IMR-90 (cell line): Measurements from ENCODE around the gene LRFN2.

Experiments
- BHLHE40 ChIP-seq: fragments of 150-350 bp; IDR thresholded peaks from 2 replicates; pipeline ENCODE4 v1.6.1; 2016; ENCODE audit warnings: mild to moderate bottlenecking, low read depth, low read length
- CEBPB ChIP-seq: IDR thresholded peaks from 2 replicates; pipeline ENCODE4 v1.6.1; 2012; ENCODE audit warnings: low read depth, low read length, improper control_type of control experiment
- FOS ChIP-seq: fragments of 150-350 bp; IDR thresholded peaks from 2 replicates; pipeline ENCODE4 v1.6.1; 2016; ENCODE audit warnings: low read depth, low read length
- MAFK ChIP-seq: IDR thresholded peaks from 2 replicates; pipeline ENCODE4 v1.6.1; 2012; ENCODE audit warnings: low read depth, low read length, improper control_type of control experiment
- MAZ ChIP-seq: IDR thresholded peaks from 2 replicates; pipeline ENCODE4 v1.6.1; 2012; ENCODE audit warnings: low read depth, mild to moderate bottlenecking, low read length, improper control_type of control experiment, moderate library complexity, borderline replicate concordance
- MXI1 ChIP-seq: IDR thresholded peaks from 2 replicates; pipeline ENCODE4 v1.6.1; 2012; ENCODE audit warnings: low read depth, mild to moderate bottlenecking, low read length, moderate library complexity, borderline replicate concordance
- POLR2A ChIP-seq: IDR thresholded peaks from 2 replicates; pipeline ENCODE4 v1.6.1; 2012; ENCODE audit warnings: mild to moderate bottlenecking, low read depth, low read length
- RAD21 ChIP-seq: IDR thresholded peaks from 2 replicates; pipeline ENCODE4 v1.6.1; 2012; ENCODE audit warnings: low read length, improper control_type of control experiment
- RCOR1 ChIP-seq: IDR thresholded peaks from 2 replicates; pipeline ENCODE4 v1.6.1; 2012; ENCODE audit warnings: mild to moderate bottlenecking, low read length, improper control_type of control experiment; ENCODE audit not compliant: insufficient replicate concordance
- RFX5 ChIP-seq: IDR thresholded peaks from 2 replicates; pipeline ENCODE4 v1.8.0; 2012; ENCODE audit warnings: low read depth, mild to moderate bottlenecking, low read length, moderate library complexity
- SMC3 ChIP-seq: fragments of 150-350 bp; IDR thresholded peaks from 2 replicates; pipeline ENCODE4 v1.6.1; 2016; ENCODE audit warnings: low read depth, mild to moderate bottlenecking, antibody characterized with exemption, low read length, moderate library complexity
- TF ChIP-seq, protein P1 (sequence below): conservative IDR thresholded peaks from 2 replicates; pipeline ENCODE4 v1.5.1; 2012; ENCODE audit warnings: mild to moderate bottlenecking, low read depth, low read length, improper control_type of control experiment
- TF ChIP-seq, protein P2 (sequence below): fragments of 150-350 bp; IDR thresholded peaks from 2 replicates; pipeline ENCODE4 v1.6.1; 2017; ENCODE audit warnings: mild to moderate bottlenecking, antibody characterized with exemption, low read length, low read depth

GRCh38 chr6:40400738-40401137 lies 186.4 kb downstream of the LRFN2 start:
- TF ChIP-seq MAFK (no peak), MXI1 (no peak), CEBPB (no peak), POLR2A (no peak), RAD21 (no peak), RFX5 (no peak), MAZ (no peak), RCOR1 (no peak), BHLHE40 (no peak), SMC3 (no peak), FOS (no peak)
- TF ChIP-seq, protein P1, sequence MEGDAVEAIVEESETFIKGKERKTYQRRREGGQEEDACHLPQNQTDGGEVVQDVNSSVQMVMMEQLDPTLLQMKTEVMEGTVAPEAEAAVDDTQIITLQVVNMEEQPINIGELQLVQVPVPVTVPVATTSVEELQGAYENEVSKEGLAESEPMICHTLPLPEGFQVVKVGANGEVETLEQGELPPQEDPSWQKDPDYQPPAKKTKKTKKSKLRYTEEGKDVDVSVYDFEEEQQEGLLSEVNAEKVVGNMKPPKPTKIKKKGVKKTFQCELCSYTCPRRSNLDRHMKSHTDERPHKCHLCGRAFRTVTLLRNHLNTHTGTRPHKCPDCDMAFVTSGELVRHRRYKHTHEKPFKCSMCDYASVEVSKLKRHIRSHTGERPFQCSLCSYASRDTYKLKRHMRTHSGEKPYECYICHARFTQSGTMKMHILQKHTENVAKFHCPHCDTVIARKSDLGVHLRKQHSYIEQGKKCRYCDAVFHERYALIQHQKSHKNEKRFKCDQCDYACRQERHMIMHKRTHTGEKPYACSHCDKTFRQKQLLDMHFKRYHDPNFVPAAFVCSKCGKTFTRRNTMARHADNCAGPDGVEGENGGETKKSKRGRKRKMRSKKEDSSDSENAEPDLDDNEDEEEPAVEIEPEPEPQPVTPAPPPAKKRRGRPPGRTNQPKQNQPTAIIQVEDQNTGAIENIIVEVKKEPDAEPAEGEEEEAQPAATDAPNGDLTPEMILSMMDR, result no peak
- TF ChIP-seq, protein P2, sequence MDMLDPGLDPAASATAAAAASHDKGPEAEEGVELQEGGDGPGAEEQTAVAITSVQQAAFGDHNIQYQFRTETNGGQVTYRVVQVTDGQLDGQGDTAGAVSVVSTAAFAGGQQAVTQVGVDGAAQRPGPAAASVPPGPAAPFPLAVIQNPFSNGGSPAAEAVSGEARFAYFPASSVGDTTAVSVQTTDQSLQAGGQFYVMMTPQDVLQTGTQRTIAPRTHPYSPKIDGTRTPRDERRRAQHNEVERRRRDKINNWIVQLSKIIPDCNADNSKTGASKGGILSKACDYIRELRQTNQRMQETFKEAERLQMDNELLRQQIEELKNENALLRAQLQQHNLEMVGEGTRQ, result no peak
